HG02588 (cell line): Measurements from ENCODE around the gene ADGRD1.
"Not testable (repeated sequence)": the region's sequence is repeated elsewhere in the genome, so short reads cannot be mapped to it uniquely, and the experiment has no call there.

Experiments
- ATAC-seq: cut with Tn5 transposase; IDR thresholded peaks from one replicate; pipeline ENCODE4 v1.9.1; 2021; ENCODE audit warnings: mild to moderate bottlenecking, moderate library complexity; ENCODE audit not compliant: unreplicated experiment

Gene ADGRD1

DNA sequence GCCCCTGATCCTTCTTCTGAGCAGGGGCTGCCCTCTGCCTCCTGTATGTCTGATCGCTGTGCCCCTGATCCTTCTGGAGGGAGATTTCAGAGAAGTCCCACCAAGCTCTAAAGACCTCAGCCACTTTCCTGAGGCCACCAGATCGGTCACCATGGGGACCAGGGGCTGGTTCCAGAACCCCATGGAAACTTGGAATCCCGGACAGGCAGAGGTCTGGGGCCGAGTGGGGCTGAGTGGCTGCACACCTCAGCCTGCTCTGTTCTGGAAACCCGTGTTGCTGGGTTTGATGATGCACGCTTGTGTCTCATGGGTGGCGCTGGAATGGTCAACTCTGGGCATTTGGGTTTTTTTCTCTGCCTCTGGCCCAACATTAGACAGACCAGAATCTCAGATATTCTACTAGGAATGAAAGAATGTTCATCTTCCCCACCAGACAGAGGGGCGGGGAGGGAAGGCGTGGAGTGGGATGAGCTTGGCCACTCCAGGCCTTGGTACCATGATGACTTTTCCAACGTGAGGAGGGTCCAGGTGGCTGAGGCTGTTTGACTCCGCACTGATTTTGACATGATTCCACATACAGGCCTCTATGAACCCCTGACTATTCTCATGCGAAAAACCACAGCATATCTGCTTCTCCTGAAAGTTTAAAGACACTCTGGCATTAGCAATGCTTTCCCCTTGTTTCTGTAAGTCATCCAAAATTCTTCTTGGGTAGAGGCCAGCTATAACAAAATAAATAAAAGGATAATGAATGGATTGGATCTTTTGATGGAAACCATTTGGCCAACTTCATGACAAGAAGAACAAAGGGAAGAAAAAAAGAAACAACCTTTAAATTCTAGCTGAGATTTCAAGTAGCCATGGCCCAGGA is 114.5 kb downstream of the ADGRD1 start:
- no peak for ATAC-seq

DNA sequence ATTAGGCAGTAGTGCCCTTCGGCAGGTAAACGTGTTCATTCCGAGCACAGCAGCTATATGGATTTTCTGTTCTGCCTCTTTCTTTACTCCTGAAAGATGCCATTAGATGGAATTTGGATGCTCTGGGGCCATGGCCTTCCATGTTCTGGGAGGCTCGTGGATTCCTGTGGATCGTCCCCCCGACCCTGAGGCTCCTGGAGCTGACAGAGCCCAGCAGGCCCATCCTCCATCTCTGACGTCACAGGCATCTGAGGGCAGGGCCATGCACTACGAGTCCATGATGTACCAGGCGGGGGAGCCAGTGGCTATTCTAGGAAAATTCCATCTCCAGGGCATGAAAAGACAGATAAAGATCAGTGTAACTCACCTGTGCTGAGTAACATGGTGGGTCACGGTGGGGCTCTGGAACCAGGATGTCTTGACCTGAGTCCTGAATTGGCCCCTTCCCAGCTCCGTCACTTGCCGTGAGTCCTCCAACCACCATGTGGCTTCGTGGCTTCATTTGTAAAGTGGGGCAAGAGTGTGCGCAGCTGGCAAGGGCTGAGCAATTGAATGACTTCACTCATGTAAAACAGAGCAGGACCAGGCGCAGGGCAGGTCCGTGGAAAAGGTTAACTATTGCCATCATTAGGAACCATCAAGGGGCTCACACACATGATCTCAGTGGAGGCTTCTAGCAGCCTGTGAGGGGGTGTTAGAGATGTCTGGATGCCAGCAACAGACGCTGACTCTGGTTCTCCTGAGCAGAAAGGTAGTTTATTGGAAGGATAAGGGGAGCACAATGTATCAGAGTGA is 115.4 kb downstream of the ADGRD1 start:
- ATAC-seq, result not testable (repeated sequence)

DNA sequence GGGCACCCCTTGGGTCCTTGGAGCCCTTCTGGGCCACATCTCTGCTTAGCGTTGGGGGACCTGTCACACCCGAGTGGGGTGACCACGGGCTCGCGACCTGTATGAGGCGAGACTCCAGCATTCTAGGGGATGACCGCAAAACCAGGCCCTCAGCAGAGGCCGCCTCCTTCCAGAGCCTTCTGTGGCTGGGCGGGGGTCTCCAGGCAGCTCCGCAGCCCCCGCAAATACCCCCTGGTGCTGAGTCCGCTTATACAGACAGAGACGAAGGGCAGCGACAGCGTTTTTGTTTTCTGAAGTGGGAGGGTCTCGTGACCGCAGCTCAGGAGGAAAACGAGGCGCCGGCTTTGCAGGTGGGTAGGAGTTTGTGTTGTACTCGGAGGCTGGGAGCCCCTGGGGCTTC is 116.4 kb downstream of the ADGRD1 start:
- not testable (repeated sequence) for ATAC-seq

DNA sequence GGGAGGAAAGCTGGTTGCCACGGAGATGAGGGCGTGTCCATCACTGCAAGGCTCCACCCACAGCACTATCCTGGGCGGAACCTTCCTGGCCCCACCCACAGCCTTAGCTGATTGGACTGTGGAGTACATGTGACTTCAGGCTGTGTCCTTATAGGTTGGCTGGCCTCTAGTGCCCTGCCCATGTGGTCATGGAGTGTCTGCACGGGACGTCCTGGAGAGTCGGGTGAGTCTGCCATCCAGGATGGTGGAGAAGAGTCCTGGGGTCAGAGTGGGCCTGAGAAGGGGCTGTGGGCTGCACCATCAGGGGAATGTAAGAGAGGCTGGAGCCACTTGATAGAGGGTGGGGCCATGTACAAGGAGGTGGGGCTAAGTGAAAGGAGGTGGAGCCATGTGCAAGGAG is 117.0 kb downstream of the ADGRD1 start:
- ATAC-seq, result not testable (repeated sequence)

DNA sequence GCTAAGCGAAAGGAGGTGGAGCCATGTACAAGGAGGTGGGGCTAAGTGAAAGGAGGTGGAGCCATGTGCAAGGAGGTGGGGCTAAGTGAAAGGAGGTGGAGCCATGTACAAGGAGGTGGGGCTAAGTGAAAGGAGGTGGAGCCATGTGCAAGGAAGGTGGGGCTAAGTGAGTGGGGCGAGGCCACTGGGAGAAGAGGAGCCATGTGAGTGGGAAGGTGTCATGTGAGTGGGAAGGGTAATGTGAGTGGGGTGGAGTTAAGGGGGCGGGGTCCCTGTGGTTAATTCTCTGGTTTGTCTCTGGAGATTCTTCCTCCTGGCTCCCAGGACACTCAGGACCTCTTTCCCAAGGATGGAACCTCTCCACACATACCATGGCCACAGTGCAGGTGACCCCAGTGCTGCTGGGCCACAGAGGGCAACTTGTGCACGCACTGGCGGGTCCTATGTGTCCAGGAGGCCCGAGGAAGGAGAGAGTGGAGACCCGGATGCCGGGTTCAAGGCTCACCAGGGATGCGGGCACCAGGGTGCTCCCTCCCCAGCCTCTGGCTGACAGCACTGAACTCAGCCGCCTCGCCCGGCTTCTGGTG is 117.6 kb downstream of the ADGRD1 start:
- ATAC-seq, result not testable (repeated sequence)

DNA sequence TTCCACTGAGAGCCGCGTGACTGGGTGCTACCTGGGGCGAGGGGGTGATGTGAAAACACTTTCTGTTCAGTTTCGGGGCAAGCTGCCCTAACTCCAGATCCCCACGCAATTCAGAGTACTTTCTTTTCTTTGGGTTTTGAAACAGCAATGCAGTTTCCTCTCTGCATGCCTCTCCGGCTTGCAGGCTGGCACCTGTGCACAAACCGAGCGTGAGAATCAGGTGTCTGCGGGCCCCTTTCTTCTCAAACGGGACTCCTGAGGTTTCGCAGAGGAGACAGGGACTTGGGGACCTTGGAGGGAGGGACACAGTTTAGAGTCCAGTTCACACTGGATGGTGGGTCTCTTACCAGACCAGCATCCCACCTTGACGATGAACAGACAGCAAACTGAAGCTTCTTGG is 118.2 kb downstream of the ADGRD1 start:
- not testable (repeated sequence) for ATAC-seq

DNA sequence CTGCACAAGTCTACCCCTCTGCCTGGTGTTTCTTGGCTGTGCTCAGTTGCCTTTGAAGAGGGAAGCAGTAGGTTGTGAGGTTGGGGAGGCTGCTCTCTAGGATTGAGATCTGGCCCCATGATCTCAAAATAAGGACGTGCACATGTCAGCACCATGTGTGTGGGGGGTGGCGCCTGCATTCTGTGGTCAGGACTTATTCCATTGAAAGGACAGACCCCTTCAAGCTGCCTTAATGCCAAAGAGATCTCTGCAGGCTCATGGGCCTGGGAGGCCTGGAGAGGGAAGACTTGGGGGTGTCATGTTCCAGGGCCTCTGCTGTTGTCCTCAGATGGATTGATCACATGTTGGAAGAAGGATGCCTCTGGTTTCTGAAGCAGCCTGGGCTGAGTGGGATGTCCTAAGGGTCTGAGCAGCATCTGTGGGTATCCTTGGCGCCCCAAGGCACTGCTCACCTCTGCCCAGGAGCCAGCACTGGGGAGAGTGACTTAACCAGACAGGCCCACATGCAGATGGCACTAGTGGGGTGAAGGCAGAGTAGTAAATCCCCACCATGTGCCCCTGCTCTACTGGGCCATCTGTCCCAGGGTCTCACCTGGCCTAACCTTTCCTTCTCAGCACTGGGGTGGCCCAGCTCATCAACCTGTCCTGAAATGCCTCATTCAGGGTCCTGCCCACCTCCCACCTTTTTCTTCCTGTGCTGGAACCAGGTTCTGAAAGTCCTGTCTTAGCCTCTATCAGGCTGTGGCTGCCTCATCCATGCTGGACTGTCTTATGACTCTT is 118.9 kb downstream of the ADGRD1 start:
- no peak for ATAC-seq

DNA sequence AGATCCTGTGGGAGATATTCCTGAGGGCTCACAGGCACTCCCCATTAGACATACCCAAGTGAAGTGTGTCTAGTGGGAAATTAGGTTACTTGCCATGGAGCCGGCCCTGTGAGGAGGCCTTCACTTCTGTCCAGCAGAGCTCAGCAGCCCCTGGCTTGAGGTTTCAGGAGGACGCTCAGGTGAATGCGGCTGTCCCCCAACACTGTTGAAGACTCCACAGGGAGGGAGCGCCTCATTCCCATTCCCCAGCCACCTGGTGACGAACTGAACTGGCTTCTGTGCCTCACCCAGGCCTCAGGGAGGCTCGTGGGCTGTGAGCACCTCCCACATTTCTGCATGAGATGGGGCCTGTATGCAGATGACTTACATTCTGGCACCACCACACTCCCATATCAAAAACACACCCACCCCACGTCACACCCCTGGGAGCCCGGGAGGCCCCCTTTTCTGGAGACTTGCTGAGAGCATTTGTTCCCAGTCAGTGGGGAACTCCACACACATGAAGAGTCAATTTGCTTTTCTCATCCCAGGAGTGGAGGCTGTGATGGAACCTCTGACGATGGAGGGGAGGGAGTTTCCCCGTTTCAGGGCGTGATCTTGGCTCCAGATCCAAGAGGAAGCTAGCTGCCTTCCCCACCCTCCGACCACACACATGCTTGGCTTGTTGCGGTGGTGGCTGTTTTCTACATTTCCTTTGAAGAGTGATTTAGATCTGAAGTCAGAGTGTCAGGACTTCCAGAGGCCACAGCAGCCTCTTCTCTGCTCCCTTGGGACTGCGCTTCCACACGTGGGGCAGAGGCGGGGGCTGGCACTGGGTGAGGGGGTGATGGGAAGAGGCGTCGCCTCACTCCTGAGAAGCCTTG is 120.7 kb downstream of the ADGRD1 start:
- no peak for ATAC-seq

DNA sequence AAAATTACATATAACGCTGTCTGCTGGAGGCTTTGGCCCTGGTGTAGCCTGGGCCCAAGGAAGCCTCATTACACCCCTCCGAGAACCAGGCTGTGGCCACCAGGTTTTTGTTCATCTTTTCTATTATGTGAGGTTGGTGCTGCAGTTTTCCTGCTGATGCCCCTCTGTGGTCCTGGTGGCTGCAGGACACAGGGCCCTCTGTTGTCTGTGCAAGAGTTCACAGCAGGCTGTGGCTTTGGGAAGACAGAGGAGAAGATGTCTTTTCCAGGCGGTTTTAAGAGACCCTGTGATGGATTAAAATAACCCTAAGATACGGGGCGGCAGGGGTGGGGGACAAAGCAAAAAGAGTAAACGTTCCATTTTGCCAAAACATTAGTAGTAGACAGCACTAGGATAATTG is 121.5 kb downstream of the ADGRD1 start:
- no peak for ATAC-seq

DNA sequence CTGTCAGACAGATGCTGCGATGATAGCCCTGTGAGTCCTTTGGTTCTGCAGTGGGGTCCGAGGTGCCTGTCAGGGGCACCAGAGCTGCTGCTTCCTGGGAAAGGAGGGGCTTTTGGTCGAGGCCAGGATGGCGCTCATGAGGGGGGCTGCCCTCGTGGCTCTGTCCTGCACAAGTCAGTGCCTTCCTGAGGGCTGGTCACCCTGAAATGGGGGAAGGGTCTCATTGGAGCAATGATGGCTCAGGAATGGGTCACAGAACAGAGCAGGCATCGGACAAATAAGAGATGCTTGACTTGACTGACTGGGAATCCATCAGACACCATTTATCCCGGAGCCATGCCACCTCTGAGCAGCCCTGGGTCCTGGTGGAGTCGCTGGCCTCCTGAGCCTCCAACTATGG is 121.9 kb downstream of the ADGRD1 start:
- no peak for ATAC-seq

DNA sequence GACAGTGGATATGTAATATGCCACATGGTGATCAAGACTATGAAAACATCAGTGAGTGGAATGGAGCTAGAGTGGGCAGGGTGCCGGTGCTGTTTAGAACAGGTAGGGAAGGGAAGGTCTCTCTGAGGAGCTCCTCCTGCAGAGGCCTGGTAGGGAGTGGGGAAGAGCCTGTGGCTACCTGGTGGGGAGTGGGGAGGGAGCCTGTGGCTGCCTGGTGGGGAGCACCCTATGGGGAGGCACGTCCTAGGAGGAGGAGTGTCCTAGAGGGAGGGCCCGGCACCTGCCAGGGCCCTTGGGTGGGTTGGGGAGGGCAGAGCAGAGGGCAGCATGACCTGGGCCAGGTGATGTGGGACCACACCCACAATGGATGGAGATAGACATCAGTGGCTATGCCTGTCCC is 122.6 kb downstream of the ADGRD1 start:
- ATAC-seq, result no peak

DNA sequence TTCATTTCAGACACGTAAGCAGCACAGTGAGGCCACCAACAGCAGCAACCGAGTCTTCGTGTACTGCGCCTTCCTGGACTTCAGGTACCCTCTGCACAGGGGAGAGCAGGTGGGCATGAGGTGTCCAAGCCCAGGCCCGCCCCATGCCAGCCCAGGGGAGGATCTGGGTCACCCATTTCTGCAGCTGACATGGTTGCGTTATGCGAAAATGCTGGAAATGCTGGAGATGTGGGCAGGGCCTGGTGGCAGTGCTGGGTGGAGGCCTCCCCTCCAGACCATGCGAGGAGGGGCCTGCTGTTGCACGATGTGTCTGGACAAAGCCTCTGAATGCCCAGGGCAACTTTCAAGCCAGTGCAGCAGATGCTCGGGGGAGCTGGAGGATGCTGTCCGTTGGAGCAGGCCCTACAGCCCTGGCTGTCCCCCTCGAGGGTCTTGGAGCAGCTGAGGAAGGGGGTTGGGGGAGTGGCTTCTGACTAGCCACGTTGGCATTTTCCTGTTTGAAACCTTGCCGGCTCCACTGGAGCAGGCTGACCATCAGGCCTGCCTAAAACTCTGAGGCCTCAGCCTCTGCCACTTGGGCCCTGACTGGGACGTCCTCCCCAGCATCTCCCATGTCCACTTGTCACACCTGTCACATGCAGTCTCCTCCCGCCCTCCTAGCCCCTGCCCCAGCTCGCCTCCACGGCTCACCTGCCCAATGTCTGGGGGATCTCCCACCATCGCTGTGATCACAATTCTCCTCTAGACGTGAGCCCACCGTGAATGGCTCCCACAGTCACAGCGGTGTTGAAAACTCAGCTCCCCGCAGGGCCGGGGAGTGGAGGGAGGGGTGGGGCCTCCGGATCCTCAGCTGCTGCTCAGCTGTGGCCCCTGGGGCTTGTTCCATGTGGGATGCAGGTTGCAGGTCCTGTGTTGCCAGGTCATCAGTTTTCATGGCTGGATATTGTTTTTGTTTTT is 123.4 kb downstream of the ADGRD1 start:
- ATAC-seq, result no peak

DNA sequence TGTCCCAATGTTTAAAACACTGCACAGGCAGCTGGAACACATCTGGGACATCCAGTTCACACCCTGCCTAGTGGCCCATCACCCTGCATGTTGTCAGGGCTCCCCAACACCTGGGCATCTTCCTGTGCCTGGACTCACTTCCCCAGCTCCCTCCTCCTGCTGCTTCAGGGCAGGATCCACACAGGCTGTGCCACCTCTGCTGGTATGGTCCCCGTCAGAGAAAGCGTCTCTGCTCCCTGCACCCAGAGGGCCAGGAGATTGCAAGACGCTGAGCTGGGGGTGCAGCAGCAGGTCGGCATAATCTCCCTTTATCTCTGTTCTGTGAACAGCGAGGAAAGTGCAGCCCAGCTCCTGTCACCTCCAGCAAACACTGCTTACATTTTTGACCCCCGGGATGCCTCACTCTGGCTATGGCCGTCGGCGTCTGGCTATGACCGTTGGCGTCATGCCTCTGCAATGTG is 124.3 kb downstream of the ADGRD1 start:
- no peak for ATAC-seq

DNA sequence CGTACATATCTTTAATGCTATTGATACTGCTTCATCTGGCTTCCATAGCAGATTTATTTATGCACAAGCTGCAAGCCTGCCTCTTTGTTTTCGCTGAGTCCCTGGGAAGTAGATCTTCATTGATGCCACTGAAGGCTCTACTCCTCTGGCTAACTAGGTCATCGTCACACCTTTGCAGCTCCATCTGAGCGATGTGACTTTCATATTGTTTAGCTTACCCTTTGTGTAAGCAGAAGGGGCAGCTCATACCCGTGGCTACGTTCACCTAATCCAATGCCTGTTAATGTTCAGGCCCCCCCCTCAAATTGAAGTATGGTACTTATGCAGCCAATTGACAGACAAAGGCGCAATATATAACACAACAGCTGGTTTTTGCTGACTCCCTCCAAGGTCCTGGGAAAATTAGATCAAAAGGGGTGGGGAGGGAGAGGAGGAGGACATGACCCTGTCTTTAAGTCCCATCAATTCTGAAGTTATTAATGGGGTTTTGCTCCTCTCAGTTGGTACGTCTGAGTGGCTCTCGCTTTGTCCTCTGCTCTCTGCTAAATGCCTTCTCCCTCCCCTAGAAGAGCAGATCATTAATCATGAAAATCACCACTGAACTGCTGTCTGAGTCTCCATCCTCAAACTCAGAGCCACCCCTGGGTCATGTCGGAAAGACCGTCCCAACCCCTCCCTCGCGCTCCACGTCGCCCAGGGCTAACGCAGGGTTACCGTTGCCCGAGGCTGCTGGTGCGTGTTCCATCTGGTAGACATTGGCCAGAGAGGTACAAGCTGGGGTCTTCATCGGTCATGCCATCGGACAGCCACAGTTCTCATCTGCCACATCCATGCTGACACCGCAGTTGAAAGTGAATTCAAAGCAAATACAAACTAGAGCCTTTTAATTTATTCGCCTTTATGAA is 128.8 kb downstream of the ADGRD1 start:
- no peak for ATAC-seq

DNA sequence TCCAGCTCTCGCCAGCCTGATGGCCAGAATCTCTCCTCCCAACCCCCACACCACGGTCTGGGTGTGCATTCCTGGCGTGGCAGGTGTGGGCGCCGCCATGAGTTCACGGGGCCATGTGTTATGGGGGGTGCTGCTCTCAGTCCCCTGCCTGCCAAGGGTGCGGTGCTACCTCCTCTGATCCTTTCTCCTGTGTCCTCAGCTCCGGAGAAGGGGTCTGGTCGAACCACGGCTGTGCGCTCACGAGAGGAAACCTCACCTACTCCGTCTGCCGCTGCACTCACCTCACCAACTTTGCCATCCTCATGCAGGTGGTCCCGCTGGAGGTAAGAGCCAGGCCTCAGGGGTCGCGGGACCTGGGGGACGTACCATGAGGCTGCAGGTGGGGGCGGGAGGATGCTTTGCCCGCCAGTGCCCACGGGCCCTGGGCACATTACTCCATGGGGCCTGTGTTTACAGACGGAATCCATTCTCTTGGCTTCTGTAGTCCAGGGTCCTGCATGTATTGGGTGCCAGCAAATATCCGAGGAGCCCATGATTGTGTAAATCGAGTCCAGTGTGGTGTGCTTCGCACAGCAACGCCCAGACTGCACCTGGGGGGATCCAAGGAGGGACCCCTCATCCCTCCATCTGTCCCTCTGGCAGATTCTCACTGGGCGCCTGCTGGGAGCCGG is 130.8 kb downstream of the ADGRD1 start:
- no peak for ATAC-seq

DNA sequence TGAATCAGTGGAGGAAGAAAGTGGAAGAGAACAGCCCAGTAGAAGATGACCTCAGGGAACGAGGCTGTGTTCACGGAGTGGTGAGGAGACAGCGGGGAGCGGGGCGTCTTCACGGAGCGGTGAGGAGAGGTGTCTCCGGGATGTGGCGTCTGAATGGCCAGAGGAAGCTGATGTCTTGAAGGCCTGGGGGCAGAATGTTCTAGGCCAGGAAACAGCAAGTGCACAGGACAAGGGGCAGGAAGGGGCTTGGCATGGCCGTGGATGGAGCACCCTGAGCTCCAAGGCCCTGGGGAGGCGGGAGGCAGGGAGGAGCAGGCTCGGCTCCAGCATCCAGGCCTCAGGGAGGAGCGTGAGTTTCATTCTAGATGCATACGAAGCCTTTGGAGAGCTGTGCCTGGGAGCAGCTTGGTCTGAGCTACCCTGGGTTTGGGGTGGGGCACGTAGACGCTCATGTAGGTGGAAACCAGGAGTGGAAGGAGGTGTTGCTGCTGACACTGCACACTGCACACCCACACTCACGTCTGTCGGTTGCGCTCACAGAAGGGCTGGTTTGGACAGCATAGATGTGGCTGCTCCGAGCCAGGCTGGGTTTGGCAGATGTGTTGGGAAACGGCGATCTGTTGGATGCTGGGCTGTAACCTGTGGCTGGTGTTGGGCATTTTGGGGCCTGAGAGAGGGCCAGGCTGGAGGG is 131.6 kb downstream of the ADGRD1 start:
- ATAC-seq, result no peak
